Activated CD4-positive, CD25-positive, alpha-beta regulatory T cell treated with anti-CD3 and anti-CD28 coated beads, Interleukin-2, amount 50 U/mL, for 16 hours (primary cell): Measurements from ENCODE around the gene B3GALNT1.
"Not testable (repeated sequence)": the region's sequence is repeated elsewhere in the genome, so short reads cannot be mapped to it uniquely, and the experiment has no call there.

Experiments used
- DNase-seq: peaks from one replicate; pipeline ENCODE4 v3.0.0-alpha.2; 2020; ENCODE audit warnings: low read depth, low spot score

The B3GALNT1 gene

GRCh38 chr3:161081633-161082032, 23.5 kb downstream of the B3GALNT1 start:
- no peak for DNase-seq

DNA sequence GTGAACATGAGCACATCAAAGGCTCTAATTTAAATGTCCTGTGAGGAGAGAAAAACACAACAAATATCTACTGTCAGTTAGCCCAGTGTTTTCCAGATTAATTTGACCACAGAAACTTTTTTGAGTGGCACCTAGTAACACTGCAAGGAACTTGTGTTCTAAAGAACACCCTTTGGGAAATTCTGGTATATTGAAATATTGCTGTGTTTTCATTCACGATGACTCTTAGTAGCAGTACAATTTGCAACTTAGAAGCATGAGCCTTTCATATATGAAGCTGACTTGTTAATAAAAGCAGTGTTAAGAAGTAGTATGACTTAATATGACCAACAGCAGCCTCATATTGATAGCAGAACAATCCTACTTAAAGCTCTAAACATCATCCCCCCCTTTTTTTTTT, 32.0 kb downstream of the B3GALNT1 start:
- DNase-seq = no peak

GRCh38 chr3:161072751-161073150, 32.4 kb downstream of the B3GALNT1 start:
- DNase-seq = no peak

DNA sequence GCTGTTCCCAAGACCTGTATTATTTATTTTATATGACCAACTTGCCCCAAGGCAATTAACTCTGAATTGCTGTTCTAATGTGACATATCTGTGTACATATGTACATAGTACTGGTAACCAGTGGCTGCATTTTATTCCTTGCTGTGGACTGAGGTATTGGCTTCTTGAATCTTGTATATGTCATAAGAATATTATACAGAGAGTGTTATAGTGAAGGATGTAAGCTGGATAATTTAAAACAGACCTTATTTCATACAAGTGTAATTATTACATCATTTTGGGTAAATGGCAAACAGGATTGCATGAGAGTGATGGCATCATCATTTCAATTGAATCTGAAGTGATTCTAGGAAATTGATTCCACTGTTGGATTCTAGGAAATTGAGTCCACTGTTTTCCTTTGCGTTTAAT, 32.9 kb downstream of the B3GALNT1 start:
- no peak for DNase-seq

GRCh38 chr3:161070980-161071663, 34.0 kb downstream of the B3GALNT1 start:
- no peak for DNase-seq

DNA sequence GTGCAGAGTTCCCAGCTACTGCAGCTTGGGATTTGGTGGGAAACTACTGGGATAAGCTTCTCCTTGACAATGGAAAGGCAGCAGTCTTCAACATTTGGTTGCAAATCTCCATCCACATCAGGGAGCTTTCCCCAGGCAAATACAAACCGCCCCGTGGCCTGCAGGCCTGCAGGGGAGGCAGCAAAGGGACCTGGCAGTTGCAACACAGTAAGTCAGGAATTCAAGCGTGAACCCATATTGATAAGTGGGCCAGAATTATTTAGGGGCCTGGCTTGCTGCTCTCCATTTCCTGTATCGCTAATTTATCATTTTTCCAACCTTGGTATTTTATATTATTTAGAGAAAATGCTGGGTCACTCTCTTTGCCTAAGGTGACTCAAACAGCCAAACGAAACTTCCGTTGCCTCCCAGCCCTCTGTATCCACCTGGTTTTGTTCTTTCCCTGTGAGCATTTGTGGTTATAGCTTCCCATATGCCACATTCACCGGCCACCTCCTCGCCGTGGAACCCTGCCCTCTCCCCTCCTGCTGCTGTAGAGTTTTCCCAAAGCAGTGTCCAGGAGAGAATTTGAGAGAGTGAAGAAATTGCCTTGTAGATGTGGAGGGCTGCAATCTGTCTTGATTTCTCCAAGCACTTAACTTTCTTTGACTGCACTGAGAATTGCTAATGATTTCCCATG, 34.8 kb downstream of the B3GALNT1 start:
- DNase-seq = no peak

DNA sequence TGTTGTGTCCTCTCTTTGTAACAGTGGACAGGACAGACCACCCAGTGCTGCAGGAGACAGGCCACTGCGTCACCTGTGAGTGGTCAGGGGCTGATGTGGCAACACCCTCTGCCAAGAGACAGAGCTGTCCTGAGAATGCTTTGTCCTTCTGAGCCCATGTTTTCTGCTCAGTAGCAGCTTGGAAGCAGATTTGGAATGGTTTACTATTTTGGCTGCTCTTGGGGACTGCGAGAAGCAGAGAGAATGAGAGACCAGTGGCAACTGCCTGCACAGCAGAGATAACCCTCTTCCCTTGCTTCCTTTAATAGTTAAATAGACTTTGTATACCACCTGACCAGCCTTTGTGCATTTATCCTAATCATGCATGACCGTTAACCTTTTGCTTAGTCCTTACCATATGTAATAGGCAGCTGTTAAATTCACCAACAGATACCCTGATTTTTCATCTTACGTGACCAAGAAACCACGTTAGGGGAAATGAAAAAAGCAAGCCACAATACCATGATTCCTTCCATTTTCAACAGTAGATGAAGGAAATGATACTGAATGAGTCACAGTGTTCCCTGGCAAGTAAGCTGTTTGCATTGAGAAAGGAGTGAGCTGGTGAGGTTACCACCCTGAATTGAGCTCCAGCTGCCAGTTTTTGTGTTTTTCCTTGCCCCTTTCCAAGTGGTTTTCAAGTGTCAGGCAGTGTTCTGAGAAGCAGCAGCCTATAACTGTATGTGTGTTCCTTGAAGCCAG, 35.5 kb downstream of the B3GALNT1 start:
- no peak for DNase-seq

GRCh38 chr3:161067335-161067734, 37.8 kb downstream of the B3GALNT1 start:
- no peak for DNase-seq

- DNase-seq = no peak
Measured at GRCh38 chr3:161066930-161067329, 38.2 kb downstream of the B3GALNT1 start.

- DNase-seq = no peak
Measured at GRCh38 chr3:161064413-161064812, 40.7 kb downstream of the B3GALNT1 start.

GRCh38 chr3:161054860-161055604, 50.1 kb downstream of the B3GALNT1 start:
- no peak for DNase-seq

GRCh38 chr3:161051856-161052255, 53.3 kb downstream of the B3GALNT1 start:
- DNase-seq = no peak

GRCh38 chr3:161050935-161051334, 54.2 kb downstream of the B3GALNT1 start:
- DNase-seq = no peak

- DNase-seq = no peak
Measured at GRCh38 chr3:161049683-161050248, 55.4 kb downstream of the B3GALNT1 start.

GRCh38 chr3:161043336-161044035, 61.7 kb downstream of the B3GALNT1 start:
- DNase-seq = no peak

- DNase-seq = no peak
Measured at GRCh38 chr3:161042023-161042501, 63.1 kb downstream of the B3GALNT1 start.

DNA sequence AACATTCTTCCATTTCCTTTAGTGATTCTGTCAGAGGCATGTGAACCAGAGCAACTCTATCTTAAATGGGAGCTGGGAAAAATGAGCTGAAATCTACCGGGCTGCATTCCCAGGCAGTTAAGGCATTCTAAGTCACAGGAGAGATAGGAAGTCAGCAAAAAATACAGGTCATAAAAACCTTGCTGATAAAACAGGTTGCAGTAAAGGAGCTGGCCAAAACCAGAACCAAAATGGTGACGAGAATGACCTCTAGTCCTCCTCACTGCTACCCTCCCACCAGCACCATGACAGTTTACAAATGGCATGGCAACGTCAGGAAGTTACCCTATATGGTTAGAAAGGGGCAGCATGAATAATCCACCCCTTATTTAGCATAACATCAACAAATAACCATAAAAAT, 66.4 kb downstream of the B3GALNT1 start:
- no peak for DNase-seq

- no peak for DNase-seq
Measured at GRCh38 chr3:161035711-161036110, 69.4 kb downstream of the B3GALNT1 start.

DNA sequence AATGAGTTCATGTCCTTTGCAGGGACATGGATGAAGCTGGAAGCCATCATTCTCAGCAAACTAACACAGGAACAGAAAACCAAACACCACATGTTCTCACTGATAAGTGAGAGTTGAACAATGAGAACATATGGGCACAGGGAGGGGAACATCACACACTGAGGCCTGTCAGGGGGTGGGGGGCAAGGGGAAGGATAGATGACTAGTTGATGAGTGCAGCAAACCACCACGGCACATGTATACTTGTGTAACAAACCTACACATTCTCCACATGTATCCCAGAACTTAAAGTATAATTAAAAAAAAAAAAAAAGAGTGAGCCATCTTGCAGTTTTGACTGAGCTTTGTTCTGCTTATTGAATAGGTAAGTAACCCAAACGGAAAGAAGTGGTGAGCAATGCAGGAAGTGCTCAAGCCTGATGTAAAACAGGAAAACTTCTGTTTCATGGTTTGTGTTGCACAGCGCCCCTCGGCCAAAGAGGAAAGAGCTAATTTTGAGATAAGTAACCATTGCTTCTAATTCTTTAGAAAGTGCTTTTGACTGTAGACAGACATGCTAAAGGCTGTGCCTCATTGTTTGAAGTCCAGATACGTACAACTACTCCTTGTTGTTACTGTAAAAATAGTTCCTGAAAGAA, 70.1 kb downstream of the B3GALNT1 start:
- not testable (repeated sequence) for DNase-seq
